K562 (cell line): ENCODE results near the gene N4BP3. TPM values are rescaled to one million over a fixed set of nuclear protein-coding genes. Genes with fewer than 3 reads are reported as not detected.

Source experiments
- CEBPB ChIP-seq: fragments of 450-650 bp; IDR thresholded peaks from 2 replicates; pipeline ENCODE4 v1.6.1; 2016; ENCODE audit warnings: missing genetic modification characterization, missing compliant biosample characterization
- CEBPG ChIP-seq, 3 experiments: fragments of 200-800 bp in 1 of 3; sonication (Bioruptor generic) in 1 of 3; sonication (generic) in 1 of 3; formaldehyde crosslinking in 1 of 3; IDR thresholded peaks in 2 of 3; conservative IDR thresholded peaks in 1 of 3; 2 replicates each; pipeline versions ENCODE4 v1.6.1 to v1.8.0; 2016 to 2022; ENCODE audit warnings: missing compliant biosample characterization in 2 of 3, missing genetic modification characterization in 2 of 3, mild to moderate bottlenecking in 1 of 3, missing genetic modification reagents in 1 of 3
- DEAF1 ChIP-seq: fragments of 450-650 bp; formaldehyde crosslinking; IDR thresholded peaks from 2 replicates; pipeline ENCODE4 v1.4.0; 2020; ENCODE audit warnings: mild to moderate bottlenecking, moderate library complexity
- FOXK1 ChIP-seq: sonication (generic); formaldehyde crosslinking; IDR thresholded peaks from 2 replicates; pipeline ENCODE4 v1.8.0; 2022; ENCODE audit warnings: missing genetic modification reagents, mild to moderate bottlenecking, borderline replicate concordance
- HMBOX1 ChIP-seq: sonication (generic); IDR thresholded peaks from 2 replicates; pipeline ENCODE4 v1.6.1; 2016
- ILK ChIP-seq: fragments of 450-650 bp; IDR thresholded peaks from 2 replicates; pipeline ENCODE4 v1.6.1; 2016; ENCODE audit warnings: missing genetic modification characterization, low read depth, mild to moderate bottlenecking, missing compliant biosample characterization, moderate library complexity, borderline replicate concordance
- MEIS2 ChIP-seq: fragments of 450-650 bp; IDR thresholded peaks from 2 replicates; pipeline ENCODE4 v1.6.1; 2014; ENCODE audit warnings: mild to moderate bottlenecking; ENCODE audit not compliant: partially characterized antibody
- RBM14 ChIP-seq: fragments of 200-400 bp; formaldehyde crosslinking; IDR thresholded peaks from 2 replicates; pipeline ENCODE4 v1.6.1; 2018; ENCODE audit warnings: low read depth, mild to moderate bottlenecking, low read length, moderate library complexity, borderline replicate concordance; ENCODE audit not compliant: insufficient read depth
- RFX5 ChIP-seq: IDR thresholded peaks from 2 replicates; pipeline ENCODE4 v1.6.1; 2011; ENCODE audit warnings: low read depth, mild to moderate bottlenecking, improper control_type of control experiment, low read length
- SREBF2 ChIP-seq: sonication (generic); formaldehyde crosslinking; IDR thresholded peaks from 2 replicates; pipeline ENCODE4 v1.4.0; 2020; ENCODE audit warnings: mild to moderate bottlenecking, missing genetic modification reagents
- STAG1 ChIP-seq: sonication (generic); formaldehyde crosslinking; IDR thresholded peaks from 2 replicates; pipeline ENCODE4 v1.5.0; 2020; ENCODE audit warnings: missing genetic modification reagents, borderline replicate concordance
- TFAP4 ChIP-seq: sonication (generic); formaldehyde crosslinking; IDR thresholded peaks from 2 replicates; pipeline ENCODE4 v1.8.0; 2022; ENCODE audit warnings: missing genetic modification reagents, mild to moderate bottlenecking, moderate library complexity, borderline replicate concordance
- TRIM28 ChIP-seq: fragments of 450-650 bp; IDR thresholded peaks from 2 replicates; pipeline ENCODE4 v1.6.1; 2017
- ZBTB33 ChIP-seq: sonication (generic); formaldehyde crosslinking; IDR thresholded peaks from 2 replicates; pipeline ENCODE4 v1.8.1; 2023; ENCODE audit warnings: mild to moderate bottlenecking, missing genetic modification reagents
- ZNF3 ChIP-seq: fragments of 250-450 bp; sonication (Bioruptor Pico); IDR thresholded peaks from 2 replicates; pipeline ENCODE4 v1.5.0; 2021; ENCODE audit warnings: mild to moderate bottlenecking, moderate library complexity
- ZNF316 ChIP-seq: fragments of 450-650 bp; IDR thresholded peaks from 2 replicates; pipeline ENCODE4 v1.6.1; 2016
- ZNF445 ChIP-seq: fragments of 250-450 bp; sonication (Bioruptor Pico); IDR thresholded peaks from 2 replicates; pipeline ENCODE4 v1.4.0; 2020; ENCODE audit warnings: low read depth, mild to moderate bottlenecking, moderate library complexity
- ZNF57 ChIP-seq: fragments of 450-650 bp; formaldehyde crosslinking; IDR thresholded peaks from 2 replicates; pipeline ENCODE4 v1.4.0; 2020; ENCODE audit warnings: mild to moderate bottlenecking, moderate library complexity
- polyA plus RNA-seq, 8 experiments: library from polyadenylated mRNA; depleted of rRNA in 4 of 8; stranded (reverse) in 5 of 8; unstranded in 3 of 8; fragments of >200 nt; fragmentation: Nextera tagmentation in 2 of 8; fragmentation: Illumina TruSeq in 1 of 8; extraction: Ambion mirVana in 2 of 8; extraction: Trizol in 1 of 8; gene quantifications; 2 replicates each; pipeline versions ENCODE4 v1.2.1 to v1.2.3, GENCODE V29; 2011 to 2014; ENCODE audit warnings: inconsistent platforms in 1 of 8, missing spikeins in 1 of 8
- total RNA-seq, 7 experiments: library from RNA; depleted of rRNA in 6 of 7; stranded (reverse); fragments of >200 nt in 6 of 7; fragmentation: Illumina TruSeq in 2 of 7; extraction: Trizol in 2 of 7; gene quantifications; 2 replicates each; pipeline versions ENCODE4 v1.2.1 to v1.2.3, GENCODE V29; 2011 to 2021; ENCODE audit warnings: low replicate concordance in 1 of 7
- TF ChIP-seq, protein P1 (sequence below): fragments of 250-450 bp; sonication (Bioruptor Pico); IDR thresholded peaks from 2 replicates; pipeline ENCODE4 v1.4.0; 2020; ENCODE audit warnings: mild to moderate bottlenecking, moderate library complexity

Gene N4BP3
- total and polyA plus RNA-seq, 9 of the 15 experiments (the other 6 are each of a cell fraction or from before 2014, with no cell fraction given), result 0.06 to 7.0 (median 2.4) TPM

DNA sequence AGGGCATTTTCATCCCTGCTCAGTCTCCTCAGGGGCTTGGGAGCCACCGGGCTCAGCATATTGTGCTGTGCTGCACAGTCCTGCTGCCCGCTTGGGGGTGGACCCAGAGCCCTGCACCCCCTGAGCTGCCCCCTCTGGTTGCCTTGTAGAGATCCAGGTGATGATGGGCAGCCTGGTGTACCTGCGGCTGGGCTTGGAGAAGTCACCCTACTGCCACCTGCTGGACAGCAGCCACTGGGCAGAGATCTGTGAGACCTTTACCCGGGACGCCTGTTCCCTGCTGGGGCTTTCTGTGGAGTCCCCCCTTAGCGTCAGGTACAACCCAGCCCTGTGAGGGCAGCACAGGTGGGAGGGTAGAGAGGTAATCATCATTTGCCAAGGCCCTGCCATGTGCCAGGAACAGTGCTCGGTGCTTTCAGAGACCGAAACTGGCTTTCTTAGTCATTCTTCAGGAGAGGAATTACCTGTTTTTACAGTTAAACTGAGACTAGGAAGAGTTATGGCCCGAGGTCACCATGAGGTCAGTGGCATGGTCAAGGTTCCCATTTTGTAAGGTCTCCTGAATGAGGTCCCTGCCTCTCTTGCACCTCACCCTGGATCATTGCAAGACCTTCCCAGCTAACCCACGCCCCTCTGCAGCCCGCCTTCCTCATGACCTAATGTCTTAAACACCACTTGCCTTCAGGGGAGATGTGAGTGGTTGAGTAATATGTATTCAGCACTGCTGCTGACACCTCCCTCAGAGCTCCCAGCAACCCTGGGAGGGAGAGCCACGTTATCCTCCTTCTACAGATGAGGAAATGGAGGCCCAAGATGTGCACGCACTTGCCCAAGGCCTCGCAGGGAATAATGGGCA lies 32.9 kb downstream of the N4BP3 start (continued):
- TF ChIP-seq ZNF3 (no peak), DEAF1 (peak; percentile 51), RFX5 (no peak), HMBOX1 (no peak), ZBTB33 (CRISPR knock-in tag) (no peak), TRIM28 (no peak), ZNF57 (no peak), SREBF2 (CRISPR knock-in tag) (no peak), ILK (tag) (no peak), MEIS2 (peak; percentile 5), CEBPB (peak; percentile 9; the same call in 1 of the 2 replicates), TFAP4 (CRISPR knock-in tag) (peak; percentile 37; the same call in 1 of the 2 replicates), RBM14 (no peak), ZNF316 (no peak), ZNF445 (CRISPR knock-in tag) (no peak), FOXK1 (CRISPR knock-in tag) (0 out of 2 replicates have a peak, but pooled peaks have one; percentile 20), STAG1 (CRISPR knock-in tag) (peak; percentile 48; the same call in 1 of the 2 replicates), CEBPG (CRISPR knock-in tag; IDR thresholded peaks at IDR 0.05) (peak; percentile 15; the same call in 1 of the 2 replicates), CEBPG (tag; conservative IDR thresholded peaks at IDR 0.05 in 1 of 2, IDR thresholded peaks at IDR 0.05 in 1 of 2) (no peak)
- TF ChIP-seq, protein P1, sequence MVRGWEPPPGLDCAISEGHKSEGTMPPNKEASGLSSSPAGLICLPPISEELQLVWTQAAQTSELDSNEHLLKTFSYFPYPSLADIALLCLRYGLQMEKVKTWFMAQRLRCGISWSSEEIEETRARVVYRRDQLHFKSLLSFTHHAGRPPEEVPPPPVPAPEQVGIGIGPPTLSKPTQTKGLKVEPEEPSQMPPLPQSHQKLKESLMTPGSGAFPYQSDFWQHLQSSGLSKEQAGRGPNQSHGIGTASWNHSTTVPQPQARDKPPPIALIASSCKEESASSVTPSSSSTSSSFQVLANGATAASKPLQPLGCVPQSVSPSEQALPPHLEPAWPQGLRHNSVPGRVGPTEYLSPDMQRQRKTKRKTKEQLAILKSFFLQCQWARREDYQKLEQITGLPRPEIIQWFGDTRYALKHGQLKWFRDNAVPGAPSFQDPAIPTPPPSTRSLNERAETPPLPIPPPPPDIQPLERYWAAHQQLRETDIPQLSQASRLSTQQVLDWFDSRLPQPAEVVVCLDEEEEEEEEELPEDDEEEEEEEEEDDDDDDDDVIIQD, result no peak
